ENCODE results near the gene KIAA1614.

Gene KIAA1614

GRCh38 chr1:180925471-180926051, 12.9 kb downstream of the KIAA1614 start:
- DNase-seq (ENCODE audit: low read depth) = no peak

- no peak for DNase-seq (ENCODE audit: low read depth)
These were observed 13.7 kb downstream of the KIAA1614 start for GRCh38 chr1:180926164-180926981.

GRCh38 chr1:180927348-180927747, 14.7 kb downstream of the KIAA1614 start:
- DNase-seq (ENCODE audit: low read depth) = no peak

GRCh38 chr1:180927841-180928240, 15.1 kb downstream of the KIAA1614 start:
- no peak for DNase-seq (ENCODE audit: low read depth)

- no peak for DNase-seq (ENCODE audit: low read depth)
These were observed 15.9 kb downstream of the KIAA1614 start for GRCh38 chr1:180928331-180929230.

GRCh38 chr1:180929389-180929788, 16.7 kb downstream of the KIAA1614 start:
- no peak for DNase-seq (ENCODE audit: low read depth)

GRCh38 chr1:180930687-180931086, 18.0 kb downstream of the KIAA1614 start:
- no peak for DNase-seq (ENCODE audit: low read depth)

- no peak for DNase-seq (ENCODE audit: low read depth)
These were observed 18.8 kb downstream of the KIAA1614 start for GRCh38 chr1:180931529-180931928.

GRCh38 chr1:180932378-180932777, 19.7 kb downstream of the KIAA1614 start:
- no peak for DNase-seq (ENCODE audit: low read depth)

- DNase-seq (ENCODE audit: low read depth) = no peak
These were observed 20.4 kb downstream of the KIAA1614 start for GRCh38 chr1:180933141-180933540.

- DNase-seq (ENCODE audit: low read depth) = no peak
These were observed 21.9 kb downstream of the KIAA1614 start for GRCh38 chr1:180934563-180934962.

- no peak for DNase-seq (ENCODE audit: low read depth)
These were observed 22.8 kb downstream of the KIAA1614 start for GRCh38 chr1:180935326-180936109.

GRCh38 chr1:180936110-180937011, 23.7 kb downstream of the KIAA1614 start:
- no peak for DNase-seq (ENCODE audit: low read depth)

- no peak for DNase-seq (ENCODE audit: low read depth)
These were observed 24.3 kb downstream of the KIAA1614 start for GRCh38 chr1:180937012-180937372.

- DNase-seq (ENCODE audit: low read depth) = no peak
These were observed 25.0 kb downstream of the KIAA1614 start for GRCh38 chr1:180937624-180938225.

- no peak for DNase-seq (ENCODE audit: low read depth)
These were observed 26.5 kb downstream of the KIAA1614 start for GRCh38 chr1:180939073-180939710.

GRCh38 chr1:180939711-180940103, 27.0 kb downstream of the KIAA1614 start:
- no peak for DNase-seq (ENCODE audit: low read depth)

GRCh38 chr1:180940445-180940844, 27.7 kb downstream of the KIAA1614 start:
- no peak for DNase-seq (ENCODE audit: low read depth)

GRCh38 chr1:180941518-180942275, 29.0 kb downstream of the KIAA1614 start:
- DNase-seq (ENCODE audit: low read depth) = no peak
